CD4-positive, CD25-positive, alpha-beta regulatory T cell (primary cell): ENCODE results near the gene PTPRE. TPM values are rescaled to one million over a fixed set of nuclear protein-coding genes. Genes with fewer than 3 reads are reported as not detected.

Source experiments
- ATAC-seq, 2 donors: fragments of 150-1000 bp; cut with Tn5 transposase; one replicate each; pipeline ENCODE4 v1.10.0; 2021; ENCODE audit warnings: low read depth in 2 of 2, moderate number of reproducible peaks in 2 of 2, moderate library complexity in 1 of 2
- DNase-seq, 3 donors: peaks; one replicate each; pipeline versions ENCODE4 v3.0.0 to v3.0.0-alpha.2; 2012 to 2022; ENCODE audit warnings: mixed read lengths in 1 of 3
- H3K27ac ChIP-seq: one replicate; pipeline ENCODE4 v1.7.0; 2013; ENCODE audit warnings: mild to moderate bottlenecking, low read length; ENCODE audit not compliant: insufficient read depth, poor library complexity, severe bottlenecking
- H3K27me3 ChIP-seq: one replicate; pipeline ENCODE4 v1.7.0; 2013; ENCODE audit warnings: low read length; ENCODE audit not compliant: control insufficient read depth, insufficient read depth
- H3K36me3 ChIP-seq: one replicate; pipeline ENCODE4 v1.7.0; 2013; ENCODE audit warnings: mild to moderate bottlenecking, low read length, moderate library complexity; ENCODE audit not compliant: control insufficient read depth, insufficient read depth
- H3K4me1 ChIP-seq: 2 replicates; pipeline ENCODE4 v1.7.0; 2013; ENCODE audit warnings: mild to moderate bottlenecking, low read length; ENCODE audit not compliant: insufficient read depth, control insufficient read depth, poor library complexity, severe bottlenecking
- H3K4me3 ChIP-seq: one replicate; pipeline ENCODE4 v1.7.0; 2013; ENCODE audit warnings: low read depth, mild to moderate bottlenecking, low read length, moderate library complexity
- H3K9me3 ChIP-seq, 2 experiments: 1 replicate in 1 of 2; 2 replicates in 1 of 2; pipeline ENCODE4 v1.7.0; 2013; ENCODE audit warnings: low read length in 2 of 2, mild to moderate bottlenecking in 1 of 2, moderate library complexity in 1 of 2; ENCODE audit not compliant: control insufficient read depth in 2 of 2
- H3K27ac Mint-ChIP-seq, 3 donors: one replicate each; pipeline ENCODE4 v1.8.0; 2020 to 2022; ENCODE audit warnings: mild to moderate bottlenecking in 3 of 3, mixed read lengths in 3 of 3, moderate library complexity in 2 of 3
- H3K27me3 Mint-ChIP-seq: one replicate; pipeline ENCODE4 v1.8.0; 2022; ENCODE audit warnings: mild to moderate bottlenecking, mixed read lengths
- H3K36me3 Mint-ChIP-seq: one replicate; pipeline ENCODE4 v1.8.0; 2020; ENCODE audit warnings: mixed read lengths
- H3K4me1 Mint-ChIP-seq, 4 donors: one replicate each; pipeline ENCODE4 v1.8.0; 2020 to 2022; ENCODE audit warnings: mixed read lengths in 4 of 4, mild to moderate bottlenecking in 1 of 4
- H3K4me3 Mint-ChIP-seq, 4 donors: one replicate each; pipeline ENCODE4 v1.8.0; 2020 to 2022; ENCODE audit warnings: mild to moderate bottlenecking in 4 of 4, mixed read lengths in 4 of 4, moderate library complexity in 3 of 4
- H3K9me3 Mint-ChIP-seq, 7 donors: one replicate each; pipeline ENCODE4 v1.8.0; 2020 to 2022; ENCODE audit warnings: mixed read lengths in 7 of 7, mild to moderate bottlenecking in 3 of 7, moderate library complexity in 2 of 7
- polyA plus RNA-seq, 4 donors: library from polyadenylated mRNA; unstranded; fragments of 300-500 nt; fragmentation: Illumina TruSeq; gene quantifications; one replicate each; pipeline ENCODE4 v1.2.3, GENCODE V29; 2021
- total RNA-seq: library from RNA; stranded (reverse); gene quantifications from one replicate; pipeline ENCODE4 v1.2.3, GENCODE V29; 2022

The PTPRE gene
- total and polyA plus RNA-seq, 5 donors from 2014 or later = 10.0 to 63.9 (median 13.7) TPM

DNA sequence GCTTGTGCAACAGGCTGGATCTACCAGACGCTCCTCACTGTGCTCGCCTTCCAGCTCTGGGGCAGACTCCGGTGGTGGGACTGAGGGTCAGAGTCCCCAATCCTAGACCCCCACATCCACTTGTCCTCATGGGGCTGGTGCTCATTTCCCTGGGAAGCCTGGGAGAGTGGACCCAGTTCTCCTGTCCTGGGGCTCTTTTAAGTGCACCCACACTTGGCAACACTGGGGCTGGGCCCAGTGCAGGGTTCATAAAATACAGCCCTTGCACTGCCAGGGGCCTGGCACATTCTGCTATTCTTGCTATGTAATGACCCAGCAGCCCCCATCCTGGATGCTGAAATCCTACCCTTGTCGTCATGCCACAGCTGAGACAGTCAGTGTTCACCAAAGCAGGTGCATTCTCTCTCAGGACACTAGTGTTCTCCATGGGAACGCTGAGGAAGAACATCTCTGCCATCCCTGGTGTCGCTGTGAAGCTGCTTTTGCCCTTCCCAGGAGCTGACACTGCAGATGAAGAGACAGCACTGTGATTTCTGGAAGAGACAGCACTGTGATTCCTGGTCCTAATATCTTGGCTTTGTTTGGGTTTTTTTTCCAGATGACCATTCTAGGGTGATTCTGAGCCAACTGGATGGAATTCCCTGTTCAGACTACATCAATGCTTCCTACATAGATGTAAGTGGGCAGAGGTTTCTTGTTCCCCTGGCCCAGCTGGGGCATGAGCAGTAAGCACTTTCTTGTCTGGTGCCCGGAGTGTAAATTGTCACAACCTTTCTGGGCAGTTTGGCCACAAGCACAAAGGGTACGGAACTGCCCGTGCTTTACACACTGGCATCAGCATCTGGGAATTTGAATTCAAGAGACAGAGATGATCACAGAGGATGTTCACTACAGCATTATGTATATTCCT lies 153.7 kb downstream of the PTPRE start:
- Histone ChIP-seq H3K4me1 (peaks cover 39% of the 10 kb centered on the region), H3K27ac (no peak overlapping the region), H3K9me3 (no peaks in the 10 kb centered on the region), H3K27me3 (no peaks in the 10 kb centered on the region), H3K36me3 (peaks cover 50% of the 10 kb centered on the region), H3K4me3 (no peak overlapping the region)
- H3K4me3 Mint-ChIP-seq = peak overlapping the region in 1 of 4 donors; percentile 17
- H3K4me1 Mint-ChIP-seq = peaks cover 30 to 77% (median 47%) of the 10 kb centered on the region in 4 donors
- DNase-seq (no peak), ATAC-seq (no peak)
- H3K9me3 Mint-ChIP-seq = no peaks in the 10 kb centered on the region
- peak overlapping the region; percentile 63 to 92 (median 91) for H3K27ac Mint-ChIP-seq
- H3K36me3 Mint-ChIP-seq = peaks cover 43% of the 10 kb centered on the region
- H3K27me3 Mint-ChIP-seq = no peaks in the 10 kb centered on the region

DNA sequence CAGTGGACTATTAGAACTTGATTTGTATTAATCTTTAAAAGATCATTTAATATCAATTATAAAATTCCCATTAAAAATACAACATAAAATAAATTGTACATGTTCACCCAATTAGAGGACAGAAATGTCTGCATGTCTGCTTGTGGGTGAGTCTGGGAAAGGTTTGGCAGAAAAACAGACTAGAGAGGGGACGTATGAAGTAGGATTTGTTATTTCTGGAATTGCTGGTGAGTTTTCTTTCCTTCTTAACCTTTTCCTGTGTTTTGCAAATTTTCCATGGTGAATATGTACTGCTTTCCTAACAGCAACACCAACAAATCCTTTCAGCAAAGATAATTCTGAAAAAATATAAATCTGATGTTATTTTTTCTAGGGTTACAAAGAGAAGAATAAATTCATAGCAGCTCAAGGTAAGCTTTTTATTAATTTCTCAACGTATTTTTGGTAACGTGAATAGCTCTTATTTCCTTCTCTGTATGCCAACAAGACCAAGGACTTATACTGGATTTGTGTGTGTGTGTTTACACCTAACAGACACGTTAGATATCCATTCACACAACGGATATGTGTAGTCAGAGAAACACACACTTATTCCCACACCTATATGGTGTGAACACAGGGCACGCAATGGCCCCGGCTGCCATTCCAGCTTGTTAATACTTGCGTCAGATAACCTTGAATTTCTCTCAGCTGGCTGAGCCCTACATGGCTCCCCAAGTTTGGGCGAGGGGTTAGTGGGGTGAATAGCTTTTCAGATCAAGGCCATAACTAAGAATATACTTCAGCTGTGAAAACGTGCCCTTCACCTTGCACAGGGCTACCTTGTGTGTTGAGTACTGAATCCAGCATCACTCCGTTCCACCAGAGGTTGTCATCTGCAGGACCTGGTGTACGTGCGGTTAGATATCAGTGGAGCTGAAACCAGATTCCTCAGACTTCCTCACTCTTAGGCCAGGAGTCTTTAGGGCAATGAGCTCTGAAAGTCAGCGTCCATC lies 154.7 kb downstream of the PTPRE start:
- Mint-ChIP-seq H3K4me3 (peak overlapping the region; percentile 11 to 87 (median 84)), H3K27ac (peak overlapping the region; percentile 92 to 99 (median 94)), H3K9me3 (no peaks in the 10 kb centered on the region), H3K4me1 (peaks cover 31 to 82% (median 56%) of the 10 kb centered on the region in 4 donors), H3K27me3 (no peaks in the 10 kb centered on the region), H3K36me3 (peaks cover 47% of the 10 kb centered on the region)
- peaks cover 49% of the 10 kb centered on the region for H3K36me3 ChIP-seq
- H3K4me1 ChIP-seq = peaks cover 42% of the 10 kb centered on the region
- peak overlapping the region; percentile 78 for H3K4me3 ChIP-seq
- ATAC-seq (no peak), DNase-seq (no peak)
- H3K27me3 ChIP-seq = no peaks in the 10 kb centered on the region
- H3K27ac ChIP-seq = peak overlapping the region; percentile 85
- no peaks in the 10 kb centered on the region for H3K9me3 ChIP-seq

DNA sequence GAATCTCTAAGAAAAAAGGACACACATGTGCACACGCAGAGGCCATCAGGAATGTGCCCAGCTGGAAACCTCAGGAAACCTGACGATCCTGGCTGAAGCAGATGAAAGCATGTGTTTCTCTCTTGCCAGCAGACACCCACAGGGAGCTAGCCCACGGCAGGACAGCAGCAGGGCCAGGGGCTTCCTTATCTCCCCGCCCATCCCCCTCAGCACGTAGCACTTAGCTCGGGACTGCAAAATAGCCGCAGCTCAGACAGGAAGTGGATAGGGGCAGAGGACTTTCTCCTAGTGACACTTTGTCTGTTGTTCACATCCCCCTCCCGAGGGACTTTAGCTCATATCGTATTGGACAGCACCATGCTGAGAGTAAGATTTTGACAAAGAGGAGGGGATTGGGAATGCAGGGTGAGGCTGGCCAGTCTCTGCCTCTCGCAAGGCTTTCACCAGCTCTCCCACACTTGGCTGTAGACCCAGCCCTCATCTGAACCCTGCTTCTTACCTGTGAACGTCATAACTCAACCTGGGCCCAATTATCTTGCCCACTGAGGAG lies 155.5 kb downstream of the PTPRE start:
- ATAC-seq (no peak), DNase-seq (peak in 2 of 3 donors; percentile 4 to 53)
- H3K36me3 ChIP-seq = peaks cover 52% of the 10 kb centered on the region
- H3K27me3 Mint-ChIP-seq = no peaks in the 10 kb centered on the region
- H3K36me3 Mint-ChIP-seq = peaks cover 54% of the 10 kb centered on the region
- no peaks in the 10 kb centered on the region for H3K9me3 ChIP-seq
- peak overlapping the region; percentile 85 for H3K27ac ChIP-seq
- H3K4me3 Mint-ChIP-seq = peak overlapping the region; percentile 83 to 88 (median 86)
- peak overlapping the region; percentile 92 to 99 (median 94) for H3K27ac Mint-ChIP-seq
- H3K4me1 Mint-ChIP-seq = peaks cover 31 to 88% (median 60%) of the 10 kb centered on the region in 4 donors
- no peaks in the 10 kb centered on the region for H3K9me3 Mint-ChIP-seq
- H3K4me3 ChIP-seq = peak overlapping the region; percentile 78
- H3K4me1 ChIP-seq = peaks cover 42% of the 10 kb centered on the region
- no peaks in the 10 kb centered on the region for H3K27me3 ChIP-seq

DNA sequence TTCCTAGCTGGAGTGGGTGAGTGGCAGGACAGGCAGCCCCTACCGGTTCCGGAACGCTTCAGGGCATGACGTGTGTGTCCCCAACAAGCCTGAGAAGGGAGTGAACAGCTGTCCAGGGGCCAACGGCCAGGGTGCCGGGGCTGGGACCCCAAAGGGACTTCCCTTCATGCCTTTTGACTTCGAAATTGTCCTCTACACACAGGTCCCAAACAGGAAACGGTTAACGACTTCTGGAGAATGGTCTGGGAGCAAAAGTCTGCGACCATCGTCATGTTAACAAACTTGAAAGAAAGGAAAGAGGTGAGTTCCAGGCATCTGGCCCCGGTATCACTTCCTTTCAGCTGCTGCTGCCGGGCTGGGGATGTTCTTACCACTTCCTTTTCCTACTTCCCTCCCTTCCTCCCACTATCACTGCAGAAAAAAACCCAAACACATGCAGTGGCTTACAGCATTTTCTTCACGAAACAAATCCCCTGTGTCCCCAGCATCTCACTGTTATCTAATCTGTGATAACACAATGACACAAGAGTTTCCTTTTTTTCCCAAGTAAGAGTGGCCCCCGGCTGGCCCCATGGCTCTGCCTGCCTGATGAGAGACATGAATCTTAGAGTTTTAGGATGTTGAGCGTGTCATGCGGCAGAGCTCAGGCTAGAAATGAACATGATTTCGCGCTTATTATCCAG lies 156.1 kb downstream of the PTPRE start:
- no peaks in the 10 kb centered on the region for H3K27me3 Mint-ChIP-seq
- H3K9me3 ChIP-seq = no peaks in the 10 kb centered on the region
- H3K4me1 Mint-ChIP-seq = peaks cover 31 to 85% (median 59%) of the 10 kb centered on the region in 4 donors
- peaks cover 49% of the 10 kb centered on the region for H3K36me3 ChIP-seq
- peaks cover 53% of the 10 kb centered on the region for H3K36me3 Mint-ChIP-seq
- H3K27me3 ChIP-seq = no peaks in the 10 kb centered on the region
- peak overlapping the region; percentile 85 for H3K27ac ChIP-seq
- peaks cover 42% of the 10 kb centered on the region for H3K4me1 ChIP-seq
- H3K4me3 Mint-ChIP-seq = peak overlapping the region; percentile 83 to 88 (median 86)
- peak overlapping the region; percentile 92 to 99 (median 94) for H3K27ac Mint-ChIP-seq
- peak; percentile 57 to 67 for ATAC-seq
- peak; percentile 33 to 87 (median 72) for DNase-seq
- H3K4me3 ChIP-seq = peak overlapping the region; percentile 78
- no peaks in the 10 kb centered on the region for H3K9me3 Mint-ChIP-seq

DNA sequence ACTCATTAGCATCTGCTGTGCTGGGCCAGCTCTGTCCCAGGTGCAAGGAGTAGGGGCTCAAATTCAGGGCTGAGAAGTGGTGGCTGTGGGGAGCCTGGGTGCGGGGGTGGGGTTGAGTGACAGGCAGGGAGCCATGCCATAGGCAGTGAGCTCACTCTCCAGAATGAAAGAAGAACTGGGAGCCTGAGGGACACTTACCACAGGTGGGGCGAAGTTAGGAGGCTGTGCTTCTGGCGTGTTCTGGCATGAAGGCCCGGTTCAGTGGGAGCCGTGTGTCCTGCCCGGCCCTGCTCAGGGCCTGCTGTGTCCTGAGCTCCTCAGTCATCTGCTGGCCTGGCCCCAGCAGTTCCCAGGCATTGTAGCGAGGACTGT lies 156.8 kb downstream of the PTPRE start:
- Histone ChIP-seq H3K4me1 (peaks cover 42% of the 10 kb centered on the region), H3K4me3 (peak overlapping the region; percentile 78), H3K27me3 (no peaks in the 10 kb centered on the region), H3K9me3 (no peaks in the 10 kb centered on the region), H3K36me3 (peaks cover 51% of the 10 kb centered on the region), H3K27ac (peak overlapping the region; percentile 85)
- Mint-ChIP-seq H3K4me3 (peak overlapping the region; percentile 83 to 88 (median 86)), H3K27me3 (no peaks in the 10 kb centered on the region), H3K27ac (peak overlapping the region; percentile 92 to 99 (median 94)), H3K4me1 (peaks cover 31 to 80% (median 59%) of the 10 kb centered on the region in 4 donors), H3K9me3 (no peaks in the 10 kb centered on the region), H3K36me3 (peaks cover 53% of the 10 kb centered on the region)
- DNase-seq (peak in 2 of 3 donors; percentile 2 to 22), ATAC-seq (no peak)

DNA sequence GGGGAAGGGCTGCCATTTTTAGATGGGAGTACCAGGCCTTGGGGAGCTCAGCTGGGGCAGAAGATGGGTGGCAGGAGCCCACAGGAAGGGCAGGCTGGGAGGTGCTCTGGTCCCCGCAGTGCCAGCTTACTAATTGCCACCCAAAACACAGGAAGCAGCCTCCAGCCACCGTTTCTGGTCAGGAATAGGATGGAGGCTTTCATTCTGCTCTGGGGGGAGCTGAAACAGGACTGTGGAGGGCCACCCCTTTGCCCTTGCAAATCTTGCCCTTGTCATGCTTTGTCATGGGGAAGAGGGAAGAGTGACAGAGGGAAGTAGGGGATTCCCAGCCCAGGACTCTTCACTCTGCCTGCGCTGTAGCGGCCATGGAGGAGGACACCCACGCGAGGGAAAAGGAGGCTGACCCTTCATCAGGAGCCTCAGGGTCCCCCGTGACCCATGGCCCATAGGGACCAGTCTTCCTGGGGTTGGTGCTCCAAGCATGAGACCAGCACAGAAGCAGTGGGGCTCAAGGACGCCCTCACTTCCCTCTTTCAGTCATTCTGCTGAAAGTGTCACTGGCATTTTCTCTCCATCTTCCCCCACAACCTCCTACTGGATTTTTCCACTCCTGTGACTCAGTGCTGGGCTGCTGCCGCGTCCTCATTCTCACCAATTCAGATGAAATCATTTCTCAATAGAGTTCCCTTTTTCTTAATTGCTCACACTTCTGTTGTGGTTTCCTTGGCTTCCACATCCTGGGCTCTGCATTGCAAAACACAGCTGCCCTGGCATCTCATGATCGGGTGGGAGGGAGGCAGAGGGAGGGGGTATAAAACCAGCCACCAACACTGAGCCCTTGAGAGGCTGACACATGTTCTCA lies 157.4 kb downstream of the PTPRE start:
- Mint-ChIP-seq H3K36me3 (peaks cover 53% of the 10 kb centered on the region), H3K27ac (peak overlapping the region; percentile 92 to 99 (median 94)), H3K27me3 (no peaks in the 10 kb centered on the region), H3K4me3 (peak overlapping the region; percentile 83 to 88 (median 86)), H3K4me1 (peaks cover 33 to 77% (median 62%) of the 10 kb centered on the region in 4 donors), H3K9me3 (no peaks in the 10 kb centered on the region)
- DNase-seq (peak; percentile 33 to 83 (median 57)), ATAC-seq (peak; percentile 59 to 67)
- Histone ChIP-seq H3K9me3 (no peaks in the 10 kb centered on the region), H3K4me1 (peaks cover 45% of the 10 kb centered on the region), H3K27ac (peak overlapping the region; percentile 85), H3K4me3 (peak overlapping the region; percentile 62), H3K27me3 (no peaks in the 10 kb centered on the region), H3K36me3 (peaks cover 54% of the 10 kb centered on the region)
